HG02938 (cell line): Measurements from ENCODE around the gene GUCA1C.

Source experiments
- ATAC-seq: cut with Tn5 transposase; IDR thresholded peaks from one replicate; pipeline ENCODE4 v1.9.1; 2021; ENCODE audit warnings: mild to moderate bottlenecking, moderate library complexity; ENCODE audit not compliant: unreplicated experiment

The GUCA1C gene

GRCh38 chr3:108914774-108915641 is 38.7 kb downstream of the GUCA1C start:
- ATAC-seq: peak; percentile 96

DNA sequence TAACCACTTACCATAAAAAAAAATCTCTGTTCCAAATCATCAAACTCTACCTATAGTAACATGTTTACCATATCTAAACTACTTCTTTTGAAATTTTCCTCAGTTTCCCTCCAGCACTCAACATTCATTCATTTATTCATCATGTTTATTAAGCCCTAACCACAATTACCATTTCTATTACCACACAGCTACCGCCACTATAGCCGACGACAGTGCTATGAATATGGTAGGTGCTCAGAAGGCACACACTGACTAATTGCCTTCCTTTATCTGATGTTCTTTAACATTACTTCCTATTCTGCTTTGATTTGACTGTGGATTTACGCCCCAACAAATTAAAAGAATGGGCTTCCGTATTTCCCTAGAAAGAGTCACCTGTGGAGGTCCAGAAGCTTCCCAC is 43.9 kb downstream of the GUCA1C start:
- no peak for ATAC-seq

- ATAC-seq: no peak
Measured at GRCh38 chr3:108907194-108907593, 46.5 kb downstream of the GUCA1C start.

DNA sequence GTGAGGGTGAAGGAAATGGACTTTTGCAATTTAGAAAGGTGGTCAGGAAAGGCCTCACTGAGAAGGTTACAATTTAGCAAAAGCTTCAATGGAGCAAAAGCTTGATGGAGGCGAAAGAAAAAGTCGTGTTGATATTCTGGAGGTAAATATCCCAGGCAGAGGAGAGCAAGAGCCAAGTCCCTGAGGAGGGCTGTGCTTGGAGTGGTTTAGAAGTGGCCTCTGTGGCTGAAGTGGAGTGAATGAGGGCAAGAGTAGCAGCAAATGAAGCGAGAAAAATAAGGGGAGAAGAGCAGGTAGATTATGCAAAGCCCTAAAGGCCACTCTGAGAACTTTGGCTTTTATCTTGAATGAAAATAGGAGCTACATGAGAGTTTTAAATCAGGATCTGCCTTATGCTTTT is 54.1 kb downstream of the GUCA1C start:
- ATAC-seq: no peak

GRCh38 chr3:108897883-108898282 is 55.8 kb downstream of the GUCA1C start:
- no peak for ATAC-seq

DNA sequence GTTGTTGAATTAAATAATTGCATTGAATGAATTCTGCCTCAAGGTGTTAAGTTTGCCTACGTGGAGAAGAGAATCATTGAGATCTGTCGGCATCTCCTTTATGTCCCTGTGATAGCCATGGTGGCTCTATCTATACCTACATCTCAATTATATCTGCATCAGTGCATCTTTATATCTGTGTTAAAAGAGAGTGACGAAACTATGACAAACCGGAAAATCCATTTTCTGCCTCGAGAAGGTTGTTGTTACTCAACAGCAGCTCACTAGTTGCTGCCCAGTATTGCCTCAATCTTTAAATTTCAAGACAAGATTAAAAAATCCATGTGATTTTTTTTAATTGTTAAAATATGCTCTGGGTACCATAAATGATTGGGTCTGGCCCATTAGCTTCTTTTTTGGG is 58.7 kb downstream of the GUCA1C start:
- no peak for ATAC-seq

DNA sequence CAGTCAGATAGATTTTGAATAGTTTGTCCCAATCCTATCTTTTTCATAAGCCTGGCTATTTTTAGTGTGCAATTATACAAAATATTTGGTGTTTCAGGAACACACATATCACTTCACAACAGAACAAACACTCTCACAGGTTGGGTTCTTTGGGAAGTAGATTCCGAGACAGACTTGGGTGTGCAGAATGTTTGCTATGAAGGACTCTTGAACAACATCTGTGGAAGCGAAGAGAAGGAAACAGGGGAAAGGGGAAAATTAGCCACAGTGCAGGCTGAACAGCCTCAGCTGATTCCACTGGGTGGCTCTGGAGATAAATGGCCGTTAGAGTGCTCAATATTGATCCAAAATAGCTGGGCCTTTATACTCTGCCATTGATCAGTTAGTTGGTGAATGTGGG is 61.8 kb downstream of the GUCA1C start:
- ATAC-seq: no peak

DNA sequence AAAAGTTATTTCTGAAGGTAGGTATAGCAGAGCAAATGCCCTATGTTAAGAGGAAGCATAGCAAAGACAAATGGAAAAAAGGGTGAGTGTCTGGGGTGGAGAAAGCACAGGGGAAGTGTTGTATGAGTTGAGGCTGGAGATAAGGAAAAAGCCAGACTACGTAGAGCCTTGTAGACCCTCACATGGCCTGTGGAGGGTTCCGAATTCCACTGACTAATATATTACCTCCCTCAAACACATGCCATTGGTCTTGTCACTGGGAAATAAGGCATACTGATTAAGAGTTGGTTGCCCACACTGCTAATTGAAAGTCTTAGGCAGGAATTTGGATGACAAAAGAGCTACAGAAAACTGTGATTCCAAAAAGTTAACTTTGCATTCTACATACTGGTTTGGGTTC is 65.9 kb downstream of the GUCA1C start:
- ATAC-seq: no peak

DNA sequence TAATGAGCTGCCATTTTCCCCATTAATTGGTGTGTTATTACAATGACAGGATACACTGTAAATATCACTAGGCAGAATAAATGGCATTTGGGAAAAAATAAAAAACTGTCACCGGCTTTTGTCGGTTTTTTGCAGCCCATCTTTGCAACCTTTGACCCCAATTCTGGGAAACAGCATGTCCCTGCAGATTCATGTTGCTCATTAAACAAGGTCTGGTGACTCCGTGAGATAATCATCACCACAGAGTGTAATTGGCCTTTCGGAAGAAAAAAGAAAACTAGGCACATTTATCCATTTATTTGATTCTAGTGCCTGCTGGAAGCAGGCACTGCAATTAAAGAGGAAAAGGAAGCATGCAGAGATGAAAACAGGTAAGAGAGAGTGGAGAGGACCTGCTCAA is 66.6 kb downstream of the GUCA1C start:
- no peak for ATAC-seq

- ATAC-seq: no peak
Measured at GRCh38 chr3:108883373-108883772, 70.3 kb downstream of the GUCA1C start.

GRCh38 chr3:108882762-108883161 is 70.9 kb downstream of the GUCA1C start:
- ATAC-seq: no peak

DNA sequence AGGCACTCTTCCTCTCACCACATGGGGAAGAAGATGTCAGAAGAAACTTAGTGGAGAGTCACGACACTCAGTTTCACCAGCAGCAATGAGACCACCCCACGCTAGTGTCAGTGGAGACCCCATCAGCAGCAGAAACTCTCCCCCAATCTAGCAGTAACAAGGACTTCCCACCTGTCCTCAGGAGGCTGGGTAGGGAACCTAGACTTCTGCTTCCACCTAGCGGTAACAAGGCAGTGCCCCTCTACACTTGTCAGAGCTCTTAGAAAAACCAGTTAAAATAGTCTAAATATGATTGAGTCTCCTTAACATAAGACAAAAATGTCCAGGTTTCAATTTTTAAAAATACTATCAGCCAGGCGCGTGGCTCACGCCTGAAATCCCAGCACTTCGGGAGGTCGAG is 73.8 kb downstream of the GUCA1C start:
- no peak for ATAC-seq

GRCh38 chr3:108877901-108878300 is 75.8 kb downstream of the GUCA1C start:
- no peak for ATAC-seq

GRCh38 chr3:108863799-108864135 is 89.9 kb downstream of the GUCA1C start:
- ATAC-seq: no peak

DNA sequence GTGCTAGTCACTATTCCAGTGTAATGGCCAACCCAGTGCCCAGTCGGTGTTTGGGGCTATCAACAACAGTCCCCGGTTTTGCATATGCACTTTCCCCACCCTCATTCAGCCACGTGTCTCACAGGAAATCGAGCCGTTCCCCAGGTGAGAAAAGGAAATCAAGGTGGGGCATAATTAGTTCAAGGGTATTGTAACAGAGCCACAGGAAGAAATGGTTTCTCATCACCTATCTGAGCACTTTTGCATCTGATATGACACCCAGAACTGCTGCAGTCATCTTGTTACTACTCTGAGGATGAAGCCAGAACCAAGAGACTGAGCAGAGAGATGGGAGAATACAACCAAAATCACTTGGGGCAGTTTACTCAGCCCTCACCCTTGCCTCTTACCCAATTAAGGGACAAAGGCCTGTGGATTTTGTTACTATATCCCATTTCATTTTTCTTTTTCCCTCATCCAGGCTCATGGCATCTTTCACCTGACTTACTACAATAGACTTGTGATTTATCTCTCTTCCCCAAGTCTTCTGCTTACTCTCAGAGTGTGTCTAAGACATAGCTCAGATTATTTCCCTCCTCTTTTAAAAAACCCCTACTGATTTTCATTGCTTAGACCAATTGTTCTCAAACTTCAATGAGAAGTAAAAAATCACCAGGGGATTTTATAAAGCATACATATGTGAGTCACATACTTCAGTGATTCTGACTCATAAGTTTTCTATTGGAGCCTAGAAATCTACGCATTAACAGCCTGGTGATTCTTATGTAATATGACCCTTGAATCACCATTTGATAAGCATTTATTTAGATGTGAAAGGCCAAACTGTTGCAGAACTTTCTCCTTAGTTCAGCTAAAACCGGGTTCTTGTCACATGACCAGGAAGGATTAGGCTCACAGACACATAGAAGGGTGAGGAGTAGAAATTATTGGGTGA is 90.5 kb downstream of the GUCA1C start:
- ATAC-seq: no peak

- ATAC-seq: no peak
Measured at GRCh38 chr3:108861401-108861800, 92.3 kb downstream of the GUCA1C start.
